ENCODE data around the gene SUN5. TPM values are rescaled to one million over a fixed set of nuclear protein-coding genes. Genes with fewer than 3 reads are reported as not detected.
"Not testable (repeated sequence)": the region's sequence is repeated elsewhere in the genome, so short reads cannot be mapped to it uniquely, and the experiment has no call there.

SUN5 gene
- total and polyA plus RNA-seq, 8 donors = not detected

GRCh38 chr20:32976746-32977145 lies 27.5 kb downstream of the SUN5 start:
- no peaks in the 10 kb centered on the region for H3K36me3 ChIP-seq
- FAIRE-seq = no peak
- 73 to 75% methylated on average over 6 of the region's 6 CpGs for WGBS, 2 donors
- intact Hi-C loops (cut with DNase I) = no loop called here
- H3K27ac ChIP-seq = no peak overlapping the region
- H3K4me3 ChIP-seq = no peak overlapping the region
- H3K27me3 ChIP-seq = no peaks in the 10 kb centered on the region
- ATAC-seq = no peak
- no peaks in the 10 kb centered on the region for H3K4me1 ChIP-seq
- no peak for TF ChIP-seq CTCF (IDR thresholded peaks at IDR 0.05)
- no peaks in the 10 kb centered on the region for H3K9me3 ChIP-seq
- DNase-seq = no peak

GRCh38 chr20:32975698-32976674 lies 28.2 kb downstream of the SUN5 start:
- no peaks in the 10 kb centered on the region for H3K4me1 ChIP-seq
- H3K27me3 ChIP-seq = no peaks in the 10 kb centered on the region
- H3K27ac ChIP-seq = no peak overlapping the region
- no peaks in the 10 kb centered on the region for H3K9me3 ChIP-seq
- intact Hi-C loops (cut with DNase I) = no loop called here
- TF ChIP-seq CTCF (IDR thresholded peaks at IDR 0.05) = no peak
- no peak overlapping the region for H3K4me3 ChIP-seq
- WGBS, 2 donors = 75 to 81% methylated on average over 15 of the region's 15 CpGs
- FAIRE-seq (no peak), ATAC-seq (no peak), DNase-seq (peak in 1 of 6 donors; percentile 30)
- H3K36me3 ChIP-seq = no peaks in the 10 kb centered on the region

- H3K9me3 ChIP-seq; H3K27ac ChIP-seq; FAIRE-seq; ATAC-seq; H3K4me1 ChIP-seq; H3K4me3 ChIP-seq; DNase-seq; H3K36me3 ChIP-seq; H3K27me3 ChIP-seq; intact Hi-C loops (cut with DNase I): not testable (repeated sequence)
- WGBS, 2 donors = 23 to 27% methylated on average over 4 of the region's 4 CpGs
Observed at GRCh38 chr20:32975121-32975520, 29.1 kb downstream of the SUN5 start.

- DNase-seq; H3K4me1 ChIP-seq; H3K9me3 ChIP-seq; intact Hi-C loops (cut with DNase I); FAIRE-seq; H3K27me3 ChIP-seq; H3K36me3 ChIP-seq; ATAC-seq; H3K4me3 ChIP-seq; H3K27ac ChIP-seq: not testable (repeated sequence)
- WGBS, 2 donors = 74 to 82% methylated on average over 9 of the region's 9 CpGs
Observed at GRCh38 chr20:32974204-32975064, 29.8 kb downstream of the SUN5 start.

- ATAC-seq (no peak), FAIRE-seq (no peak), DNase-seq (no peak)
- H3K27ac ChIP-seq = no peak overlapping the region
- H3K4me1 ChIP-seq = no peaks in the 10 kb centered on the region
- no peaks in the 10 kb centered on the region for H3K36me3 ChIP-seq
- TF ChIP-seq CTCF (IDR thresholded peaks at IDR 0.05) = no peak
- no peaks in the 10 kb centered on the region for H3K9me3 ChIP-seq
- 72 to 80% methylated on average over 10 of the region's 10 CpGs for WGBS, 2 donors
- no peaks in the 10 kb centered on the region for H3K27me3 ChIP-seq
- intact Hi-C loops (cut with DNase I) = no loop called here
- H3K4me3 ChIP-seq = no peak overlapping the region
Observed at GRCh38 chr20:32973077-32973717, 31.0 kb downstream of the SUN5 start.
